Measurements from ENCODE around the gene STIM2.

Gene STIM2

GRCh38 chr4:26830033-26830432, 30.6 kb upstream of the STIM2 start:
- TF ChIP-seq MAX (IDR thresholded peaks at IDR 0.05) (no peak), TCF12 (IDR thresholded peaks at IDR 0.05; ENCODE audit: low read depth) (no peak), YY1 (IDR thresholded peaks at IDR 0.05; ENCODE audit: low read depth) (no peak), TEAD4 (IDR thresholded peaks at IDR 0.05) (no peak), REST (IDR thresholded peaks at IDR 0.05; ENCODE audit: low read depth) (no peak), CEBPB (IDR thresholded peaks at IDR 0.05) (no peak), USF1 (IDR thresholded peaks at IDR 0.05) (no peak), NFIC (IDR thresholded peaks at IDR 0.05) (no peak), EGR1 (IDR thresholded peaks at IDR 0.05) (no peak), CREB1 (IDR thresholded peaks at IDR 0.05; ENCODE audit: low read depth) (no peak), EP300 (IDR thresholded peaks at IDR 0.05; ENCODE audit: borderline replicate concordance) (no peak), RAD21 (IDR thresholded peaks at IDR 0.05; ENCODE audit: low read depth) (no peak), FOXM1 (IDR thresholded peaks at IDR 0.05; ENCODE audit: borderline replicate concordance, low read depth) (no peak), TAF1 (IDR thresholded peaks at IDR 0.05; ENCODE audit: low read depth) (no peak), ZBTB7A (IDR thresholded peaks at IDR 0.05; ENCODE audit: low read depth) (no peak)

- TF ChIP-seq USF1 (IDR thresholded peaks at IDR 0.05) (no peak), TAF1 (IDR thresholded peaks at IDR 0.05; ENCODE audit: low read depth) (no peak), EP300 (IDR thresholded peaks at IDR 0.05; ENCODE audit: borderline replicate concordance) (no peak), YY1 (IDR thresholded peaks at IDR 0.05; ENCODE audit: low read depth) (no peak), CREB1 (IDR thresholded peaks at IDR 0.05; ENCODE audit: low read depth) (no peak), FOXM1 (IDR thresholded peaks at IDR 0.05; ENCODE audit: borderline replicate concordance, low read depth) (no peak), NFIC (IDR thresholded peaks at IDR 0.05) (no peak), REST (IDR thresholded peaks at IDR 0.05; ENCODE audit: low read depth) (no peak), RAD21 (IDR thresholded peaks at IDR 0.05; ENCODE audit: low read depth) (no peak), CEBPB (IDR thresholded peaks at IDR 0.05) (no peak), ZBTB7A (IDR thresholded peaks at IDR 0.05; ENCODE audit: low read depth) (no peak), MAX (IDR thresholded peaks at IDR 0.05) (no peak), EGR1 (IDR thresholded peaks at IDR 0.05) (no peak), TCF12 (IDR thresholded peaks at IDR 0.05; ENCODE audit: low read depth) (no peak), TEAD4 (IDR thresholded peaks at IDR 0.05) (no peak)
Measured at GRCh38 chr4:26830701-26831100, 29.9 kb upstream of the STIM2 start.

- TF ChIP-seq RAD21 (IDR thresholded peaks at IDR 0.05; ENCODE audit: low read depth): no peak
- TF ChIP-seq FOXM1 (IDR thresholded peaks at IDR 0.05; ENCODE audit: borderline replicate concordance, low read depth): no peak
- TF ChIP-seq EGR1 (IDR thresholded peaks at IDR 0.05): no peak
- TF ChIP-seq CEBPB (IDR thresholded peaks at IDR 0.05): no peak
- TF ChIP-seq ZBTB7A (IDR thresholded peaks at IDR 0.05; ENCODE audit: low read depth): no peak
- TF ChIP-seq YY1 (IDR thresholded peaks at IDR 0.05; ENCODE audit: low read depth): no peak
- no peak for TF ChIP-seq TAF1 (IDR thresholded peaks at IDR 0.05; ENCODE audit: low read depth)
- no peak for TF ChIP-seq TEAD4 (IDR thresholded peaks at IDR 0.05)
- no peak for TF ChIP-seq REST (IDR thresholded peaks at IDR 0.05; ENCODE audit: low read depth)
- TF ChIP-seq TCF12 (IDR thresholded peaks at IDR 0.05; ENCODE audit: low read depth): no peak
- no peak for TF ChIP-seq MAX (IDR thresholded peaks at IDR 0.05)
- no peak for TF ChIP-seq NFIC (IDR thresholded peaks at IDR 0.05)
- TF ChIP-seq USF1 (IDR thresholded peaks at IDR 0.05): no peak
- no peak for TF ChIP-seq CREB1 (IDR thresholded peaks at IDR 0.05; ENCODE audit: low read depth)
- no peak for TF ChIP-seq EP300 (IDR thresholded peaks at IDR 0.05; ENCODE audit: borderline replicate concordance)
Measured at GRCh38 chr4:26836539-26836938, 24.1 kb upstream of the STIM2 start.
